ENCODE data around the gene TMPRSS11D.

TMPRSS11D gene

DNA sequence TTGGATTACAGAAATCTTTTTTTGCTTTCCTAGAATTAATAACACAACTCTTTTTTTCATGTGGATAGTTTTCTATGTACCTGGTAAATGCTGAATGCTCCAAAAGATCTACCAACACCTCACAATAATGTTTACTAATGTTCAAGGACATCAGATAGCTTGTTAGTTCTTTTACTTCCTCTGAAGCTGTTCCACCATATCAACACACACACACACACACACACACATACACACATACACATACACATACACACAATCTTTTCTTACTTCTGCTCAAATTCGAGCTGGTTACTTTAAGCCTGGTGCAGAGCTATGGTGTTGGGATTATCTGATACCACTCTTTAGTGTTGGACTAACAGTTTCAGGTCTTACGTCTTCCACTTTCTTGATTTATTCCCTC is 28.3 kb upstream of the TMPRSS11D start:
- Histone ChIP-seq H3K27ac (ENCODE audit: insufficient read depth, low read depth, low read length, poor library complexity, severe bottlenecking) (no peak overlapping the region), H3K4me3 (ENCODE audit: insufficient read depth, low read depth, low read length) (no peak overlapping the region), H3K4me1 (ENCODE audit: control insufficient read depth, insufficient read depth, low read length) (no peaks in the 10 kb centered on the region), H3K36me3 (ENCODE audit: control insufficient read depth, insufficient read depth, low read length) (no peaks in the 10 kb centered on the region), H3K27me3 (ENCODE audit: control insufficient read depth, insufficient read depth, low read length, poor library complexity, severe bottlenecking) (no peaks in the 10 kb centered on the region), H3K9me3 (ENCODE audit: control insufficient read depth, low read length) (no peaks in the 10 kb centered on the region)
- WGBS, 2 experiments, result 84 to 91% methylated on average over 2 of the region's 2 CpGs

DNA sequence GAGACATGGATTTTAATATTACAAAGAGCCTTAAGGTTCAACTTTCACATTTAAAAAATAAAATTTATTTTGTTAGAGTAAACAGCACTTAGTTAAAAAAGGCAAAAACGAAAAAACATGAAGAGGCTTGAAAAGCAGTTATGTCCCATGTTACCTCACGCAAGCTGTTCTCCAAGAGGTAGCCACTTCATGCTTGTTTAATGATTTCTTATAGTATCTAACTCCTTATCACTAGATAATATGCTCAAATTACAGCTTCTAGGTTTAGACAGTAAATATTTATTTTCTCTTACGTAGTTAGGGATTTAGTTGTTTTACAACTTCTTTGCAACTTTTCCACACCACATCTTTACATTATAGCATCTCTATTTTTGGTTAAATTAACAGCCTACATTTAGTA is 27.8 kb upstream of the TMPRSS11D start:
- H3K27ac ChIP-seq (ENCODE audit: insufficient read depth, low read depth, low read length, poor library complexity, severe bottlenecking), result no peak overlapping the region
- H3K36me3 ChIP-seq (ENCODE audit: control insufficient read depth, insufficient read depth, low read length), result no peaks in the 10 kb centered on the region
- no peak overlapping the region for H3K4me3 ChIP-seq (ENCODE audit: insufficient read depth, low read depth, low read length)
- H3K4me1 ChIP-seq (ENCODE audit: control insufficient read depth, insufficient read depth, low read length), result no peaks in the 10 kb centered on the region
- 92 to 100% methylated on average over 2 of the region's 3 CpGs for WGBS, 2 experiments
- no peaks in the 10 kb centered on the region for H3K27me3 ChIP-seq (ENCODE audit: control insufficient read depth, insufficient read depth, low read length, poor library complexity, severe bottlenecking)
- H3K9me3 ChIP-seq (ENCODE audit: control insufficient read depth, low read length), result no peaks in the 10 kb centered on the region

DNA sequence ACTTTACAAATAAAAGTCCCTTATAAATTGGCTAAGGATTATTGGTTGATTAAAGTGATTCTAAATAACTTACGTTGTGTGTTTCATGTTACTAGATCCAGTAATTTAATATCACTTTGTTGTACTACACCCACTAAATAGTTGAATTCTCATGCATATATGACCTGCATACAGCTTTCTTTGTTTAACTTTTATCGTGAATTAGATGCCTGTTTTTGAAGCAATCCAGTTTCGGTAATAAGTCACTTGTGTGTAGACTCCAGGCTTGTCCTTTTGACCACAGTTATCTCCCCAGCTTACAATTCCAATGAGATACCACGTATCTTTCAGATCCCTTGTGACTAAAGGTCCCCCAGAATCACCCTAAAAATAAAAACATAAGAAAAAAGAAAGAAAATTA is 27.3 kb upstream of the TMPRSS11D start:
- Histone ChIP-seq H3K4me1 (ENCODE audit: control insufficient read depth, insufficient read depth, low read length) (no peaks in the 10 kb centered on the region), H3K36me3 (ENCODE audit: control insufficient read depth, insufficient read depth, low read length) (no peaks in the 10 kb centered on the region), H3K9me3 (ENCODE audit: control insufficient read depth, low read length) (no peaks in the 10 kb centered on the region), H3K4me3 (ENCODE audit: insufficient read depth, low read depth, low read length) (no peak overlapping the region), H3K27ac (ENCODE audit: insufficient read depth, low read depth, low read length, poor library complexity, severe bottlenecking) (no peak overlapping the region), H3K27me3 (ENCODE audit: control insufficient read depth, insufficient read depth, low read length, poor library complexity, severe bottlenecking) (no peaks in the 10 kb centered on the region)
- WGBS, 2 experiments, result 97 to 99% methylated on average over 2 to 4 of the region's 4 CpGs

DNA sequence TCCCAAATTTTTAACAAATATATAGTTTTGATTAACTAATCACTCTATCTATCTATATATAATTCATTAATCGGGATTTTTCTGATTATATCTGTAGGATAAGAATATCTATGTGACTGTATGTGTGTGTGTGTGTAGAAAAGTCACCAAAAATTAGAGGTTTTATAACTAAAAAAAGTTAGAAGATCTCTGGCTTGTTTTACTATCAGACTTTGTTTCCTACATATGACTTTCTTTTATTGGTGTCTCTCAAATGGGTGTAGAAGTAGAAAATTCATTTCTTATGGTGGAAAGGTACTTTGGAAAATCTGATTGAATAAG is 26.7 kb upstream of the TMPRSS11D start:
- Histone ChIP-seq H3K4me3 (ENCODE audit: insufficient read depth, low read depth, low read length) (no peak overlapping the region), H3K9me3 (ENCODE audit: control insufficient read depth, low read length) (no peaks in the 10 kb centered on the region), H3K27me3 (ENCODE audit: control insufficient read depth, insufficient read depth, low read length, poor library complexity, severe bottlenecking) (no peaks in the 10 kb centered on the region), H3K36me3 (ENCODE audit: control insufficient read depth, insufficient read depth, low read length) (no peaks in the 10 kb centered on the region), H3K4me1 (ENCODE audit: control insufficient read depth, insufficient read depth, low read length) (no peaks in the 10 kb centered on the region), H3K27ac (ENCODE audit: insufficient read depth, low read depth, low read length, poor library complexity, severe bottlenecking) (no peak overlapping the region)
- WGBS, 2 experiments, result no CpG with 5 or more reads among the region's 1 CpG

DNA sequence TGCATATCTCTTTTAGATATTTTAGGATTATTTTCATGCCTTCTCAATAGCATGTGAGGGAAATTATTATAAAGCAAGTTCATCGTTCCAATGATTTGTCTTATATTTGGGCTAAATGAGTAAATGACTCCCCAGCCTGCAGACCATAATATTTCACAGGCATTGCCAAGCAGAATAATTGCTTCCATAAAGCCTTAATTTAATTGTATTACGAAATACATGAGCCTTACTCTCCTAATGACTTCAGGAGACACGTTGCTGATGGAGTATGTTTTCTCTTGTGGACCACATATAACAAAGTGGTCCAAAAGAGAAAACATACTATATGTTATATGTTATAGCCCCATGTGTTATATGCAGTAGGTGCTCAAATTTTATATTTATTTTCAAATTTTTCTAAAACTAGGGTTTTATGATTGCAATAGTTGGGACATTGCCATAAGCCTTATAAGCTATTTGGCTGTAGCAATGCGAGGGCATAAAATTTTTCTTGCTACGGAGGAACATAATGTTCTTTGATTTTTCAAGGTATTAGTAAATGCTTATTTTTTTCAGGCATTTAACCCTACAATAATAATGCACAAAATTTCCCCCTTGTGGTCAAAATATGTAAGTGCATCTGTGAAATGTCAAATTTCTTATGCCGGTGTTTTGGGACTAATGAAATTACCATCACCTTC is 26.2 kb upstream of the TMPRSS11D start:
- Histone ChIP-seq H3K27ac (ENCODE audit: insufficient read depth, low read depth, low read length, poor library complexity, severe bottlenecking) (no peak overlapping the region), H3K36me3 (ENCODE audit: control insufficient read depth, insufficient read depth, low read length) (no peaks in the 10 kb centered on the region), H3K4me3 (ENCODE audit: insufficient read depth, low read depth, low read length) (no peak overlapping the region), H3K4me1 (ENCODE audit: control insufficient read depth, insufficient read depth, low read length) (no peaks in the 10 kb centered on the region), H3K9me3 (ENCODE audit: control insufficient read depth, low read length) (no peaks in the 10 kb centered on the region), H3K27me3 (ENCODE audit: control insufficient read depth, insufficient read depth, low read length, poor library complexity, severe bottlenecking) (no peaks in the 10 kb centered on the region)
- WGBS, 2 experiments, result 48% methylated on average over 3 of the region's 6 CpGs; no CpG with 5 or more reads in 1 of the 2 experiments

DNA sequence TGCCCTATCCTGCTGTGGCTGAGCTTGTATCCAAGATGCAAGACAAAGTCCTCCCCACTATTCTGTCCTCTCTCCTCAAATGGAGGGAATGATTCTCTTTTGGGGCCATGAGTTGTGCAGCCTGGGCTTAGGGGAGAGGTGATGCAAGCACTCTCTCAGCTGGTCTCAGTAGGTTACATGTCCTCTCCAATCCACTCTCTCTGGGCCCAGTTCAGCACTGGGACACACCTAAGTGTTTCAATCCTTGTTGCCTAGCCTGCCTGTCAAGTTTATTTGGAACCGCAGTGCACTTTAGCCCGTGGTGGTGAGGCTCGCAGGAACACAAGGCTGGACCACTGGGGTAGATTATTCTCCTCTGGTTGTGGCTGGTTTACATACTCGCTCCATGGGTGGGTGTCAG is 23.8 kb upstream of the TMPRSS11D start:
- WGBS, 2 experiments, result 91 to 97% methylated on average over 4 of the region's 4 CpGs

DNA sequence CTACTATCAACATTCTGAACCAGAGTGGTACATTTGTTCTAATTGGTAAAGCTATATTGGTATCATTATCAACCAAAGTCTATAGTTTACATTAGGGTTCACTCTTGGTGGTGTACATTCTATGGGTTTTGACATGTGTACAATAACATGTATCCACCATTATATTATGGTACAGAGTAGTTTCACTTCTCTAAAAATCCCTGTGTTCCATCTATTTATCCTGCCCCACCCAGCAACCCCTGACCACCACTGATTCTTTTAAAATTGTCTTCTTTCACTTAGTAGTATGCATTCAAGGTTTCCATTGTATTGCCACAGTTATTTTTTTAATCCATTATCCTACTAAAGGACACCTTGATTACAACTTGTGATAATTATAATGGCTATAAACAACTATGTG is 15.3 kb upstream of the TMPRSS11D start:
- Histone ChIP-seq H3K9me3 (ENCODE audit: control insufficient read depth, low read length) (no peaks in the 10 kb centered on the region), H3K4me1 (ENCODE audit: control insufficient read depth, insufficient read depth, low read length) (no peaks in the 10 kb centered on the region), H3K36me3 (ENCODE audit: control insufficient read depth, insufficient read depth, low read length) (no peaks in the 10 kb centered on the region), H3K27me3 (ENCODE audit: control insufficient read depth, insufficient read depth, low read length, poor library complexity, severe bottlenecking) (no peaks in the 10 kb centered on the region), H3K27ac (ENCODE audit: insufficient read depth, low read depth, low read length, poor library complexity, severe bottlenecking) (no peak overlapping the region), H3K4me3 (ENCODE audit: insufficient read depth, low read depth, low read length) (no peak overlapping the region)

More for the DNA sequence above, 23.8 kb upstream of the TMPRSS11D start:
- Histone ChIP-seq H3K4me1 (ENCODE audit: control insufficient read depth, insufficient read depth, low read length) (no peaks in the 10 kb centered on the region), H3K27ac (ENCODE audit: insufficient read depth, low read depth, low read length, poor library complexity, severe bottlenecking) (no peak overlapping the region), H3K4me3 (ENCODE audit: insufficient read depth, low read depth, low read length) (no peak overlapping the region), H3K27me3 (ENCODE audit: control insufficient read depth, insufficient read depth, low read length, poor library complexity, severe bottlenecking) (no peaks in the 10 kb centered on the region), H3K36me3 (ENCODE audit: control insufficient read depth, insufficient read depth, low read length) (no peaks in the 10 kb centered on the region), H3K9me3 (ENCODE audit: control insufficient read depth, low read length) (no peaks in the 10 kb centered on the region)

DNA sequence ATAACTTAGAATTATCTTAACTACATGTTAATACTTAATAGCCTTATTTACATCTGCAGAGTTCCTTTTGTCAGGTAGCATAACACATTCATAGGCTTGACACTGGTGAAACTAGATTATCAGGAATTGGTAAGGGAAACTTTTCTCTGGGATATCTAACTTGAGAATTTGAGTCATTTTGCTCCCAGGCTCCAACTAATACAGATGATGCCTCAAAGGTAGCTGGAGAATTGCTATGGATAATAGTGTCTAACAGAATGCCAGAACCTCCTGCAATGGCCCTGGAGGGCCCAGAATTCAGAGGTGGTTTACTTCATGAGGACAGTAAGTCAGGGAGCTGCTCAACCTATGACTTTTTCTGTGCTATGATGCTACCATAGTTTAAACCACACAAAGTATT is 13.9 kb upstream of the TMPRSS11D start:
- H3K27me3 ChIP-seq (ENCODE audit: control insufficient read depth, insufficient read depth, low read length, poor library complexity, severe bottlenecking), result no peaks in the 10 kb centered on the region
- H3K4me1 ChIP-seq (ENCODE audit: control insufficient read depth, insufficient read depth, low read length), result no peaks in the 10 kb centered on the region
- no peaks in the 10 kb centered on the region for H3K36me3 ChIP-seq (ENCODE audit: control insufficient read depth, insufficient read depth, low read length)
- H3K27ac ChIP-seq (ENCODE audit: insufficient read depth, low read depth, low read length, poor library complexity, severe bottlenecking), result no peak overlapping the region
- H3K4me3 ChIP-seq (ENCODE audit: insufficient read depth, low read depth, low read length), result no peak overlapping the region
- no peaks in the 10 kb centered on the region for H3K9me3 ChIP-seq (ENCODE audit: control insufficient read depth, low read length)

DNA sequence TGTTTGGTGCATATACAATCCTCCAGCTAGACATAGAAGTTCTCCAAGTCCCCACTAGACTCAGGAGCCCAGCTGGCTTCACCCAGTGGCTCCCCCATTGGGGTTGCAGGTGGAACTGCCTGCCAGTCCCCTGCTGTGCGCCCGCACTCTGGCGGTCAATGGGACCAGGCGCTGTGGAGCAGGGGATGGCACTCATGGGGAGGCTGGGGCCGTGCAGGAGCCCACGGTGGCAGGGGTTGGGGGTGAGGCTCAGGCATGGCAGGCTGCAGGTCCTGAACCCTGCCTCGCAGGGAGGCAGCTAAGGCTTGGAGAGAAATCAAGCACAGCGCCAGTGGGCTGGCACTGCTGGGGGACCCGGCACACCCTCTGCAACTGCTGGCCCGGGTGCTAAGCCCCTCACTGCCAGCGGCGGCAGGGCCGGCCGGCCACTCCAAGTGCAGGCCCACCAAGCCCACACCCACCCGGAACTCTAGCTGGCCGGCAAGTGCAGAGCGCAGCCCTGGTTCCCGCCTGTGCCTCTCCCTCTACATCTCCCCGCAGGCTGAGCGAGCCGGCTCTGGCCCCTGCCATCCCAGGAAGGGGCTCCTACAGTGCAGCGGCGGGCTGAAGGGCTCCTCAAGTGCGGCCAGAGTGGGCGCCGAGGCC is 12.7 kb upstream of the TMPRSS11D start:
- Histone ChIP-seq H3K27me3 (ENCODE audit: control insufficient read depth, insufficient read depth, low read length, poor library complexity, severe bottlenecking) (no peaks in the 10 kb centered on the region), H3K27ac (ENCODE audit: insufficient read depth, low read depth, low read length, poor library complexity, severe bottlenecking) (no peak overlapping the region), H3K4me1 (ENCODE audit: control insufficient read depth, insufficient read depth, low read length) (no peaks in the 10 kb centered on the region), H3K4me3 (ENCODE audit: insufficient read depth, low read depth, low read length) (no peak overlapping the region), H3K9me3 (ENCODE audit: control insufficient read depth, low read length) (no peaks in the 10 kb centered on the region), H3K36me3 (ENCODE audit: control insufficient read depth, insufficient read depth, low read length) (no peaks in the 10 kb centered on the region)
- WGBS, 2 experiments, result 92 to 93% methylated on average over 26 of the region's 26 CpGs

DNA sequence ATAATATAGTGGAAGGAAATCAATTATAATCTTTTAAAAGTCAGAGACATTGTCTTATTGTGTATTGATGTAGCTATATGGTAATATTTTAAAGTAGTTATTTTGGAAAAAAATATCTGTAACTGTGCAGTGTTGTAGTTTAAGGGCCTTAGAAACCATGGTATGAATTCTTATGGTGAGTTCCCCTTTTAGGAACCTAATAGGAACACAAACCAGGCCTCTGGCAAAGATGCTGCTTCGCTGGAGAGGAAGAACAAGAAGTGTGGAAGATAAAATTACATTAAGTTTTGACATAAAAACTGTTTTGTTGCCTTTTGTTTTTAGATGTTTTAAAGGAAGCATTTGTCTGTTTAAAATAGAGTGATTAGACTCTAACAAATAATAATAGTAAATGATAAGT is 10.9 kb upstream of the TMPRSS11D start:
- WGBS, 2 experiments, result 100% methylated on average over 1 of the region's 1 CpG

DNA sequence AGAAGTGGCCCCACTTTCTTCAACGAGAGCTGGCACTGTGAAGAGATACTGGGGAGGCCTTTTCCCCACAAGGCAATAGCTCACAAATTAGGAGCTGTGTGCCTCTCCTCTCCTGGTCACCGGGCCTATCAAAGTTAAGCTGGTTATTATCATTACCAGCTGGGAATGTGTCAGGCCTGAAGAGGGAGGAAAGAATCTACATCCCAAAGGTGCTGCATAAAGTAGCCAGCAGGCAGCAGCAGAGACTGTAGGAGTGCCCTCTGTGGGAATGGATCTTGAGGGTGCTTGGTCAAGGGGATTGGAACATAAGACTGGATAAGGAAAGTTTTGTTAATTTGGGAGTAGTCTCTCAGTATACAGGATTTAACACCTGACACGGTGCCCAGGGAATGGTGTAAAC is 9.1 kb upstream of the TMPRSS11D start:
- 75% methylated on average over 3 of the region's 3 CpGs for WGBS, 2 experiments
- Histone ChIP-seq H3K4me1 (ENCODE audit: control insufficient read depth, insufficient read depth, low read length) (no peaks in the 10 kb centered on the region), H3K27ac (ENCODE audit: insufficient read depth, low read depth, low read length, poor library complexity, severe bottlenecking) (no peak overlapping the region), H3K27me3 (ENCODE audit: control insufficient read depth, insufficient read depth, low read length, poor library complexity, severe bottlenecking) (no peaks in the 10 kb centered on the region), H3K4me3 (ENCODE audit: insufficient read depth, low read depth, low read length) (no peak overlapping the region), H3K36me3 (ENCODE audit: control insufficient read depth, insufficient read depth, low read length) (no peaks in the 10 kb centered on the region), H3K9me3 (ENCODE audit: control insufficient read depth, low read length) (no peaks in the 10 kb centered on the region)

More for the DNA sequence above, 10.9 kb upstream of the TMPRSS11D start:
- no peak overlapping the region for H3K4me3 ChIP-seq (ENCODE audit: insufficient read depth, low read depth, low read length)
- H3K36me3 ChIP-seq (ENCODE audit: control insufficient read depth, insufficient read depth, low read length), result no peaks in the 10 kb centered on the region
- H3K9me3 ChIP-seq (ENCODE audit: control insufficient read depth, low read length), result no peaks in the 10 kb centered on the region
- no peak overlapping the region for H3K27ac ChIP-seq (ENCODE audit: insufficient read depth, low read depth, low read length, poor library complexity, severe bottlenecking)
- H3K27me3 ChIP-seq (ENCODE audit: control insufficient read depth, insufficient read depth, low read length, poor library complexity, severe bottlenecking), result no peaks in the 10 kb centered on the region
- H3K4me1 ChIP-seq (ENCODE audit: control insufficient read depth, insufficient read depth, low read length), result no peaks in the 10 kb centered on the region

Measured in ectodermal cell (in vitro differentiated cells).